GM23338 (cell line): ENCODE data around the gene LAMB3. TPM values are rescaled to one million over a fixed set of nuclear protein-coding genes. Genes with fewer than 3 reads are reported as not detected.
A peak's percentile ranks its signal among the peaks of the same experiment; 100 is the strongest.

Experiments
- ATAC-seq: fragments of 200-7000 bp; cut with Tn5 transposase; 3 replicates; pipeline ENCODE4 v1.9.1; 2020
- DNase-seq: peaks from one replicate; pipeline ENCODE4 v3.0.0-alpha.2; 2015; ENCODE audit warnings: low spot score
- H2AFZ ChIP-seq: fragments of 200-600 bp; sonication (generic); 2 replicates; pipeline ENCODE4 v1.8.0; 2016; ENCODE audit warnings: antibody characterized with exemption, mild to moderate bottlenecking, moderate library complexity
- H3F3A ChIP-seq: fragments of 200-600 bp; sonication (generic); replicated peaks from 2 replicates; pipeline ENCODE4 v1.8.0; 2017; ENCODE audit warnings: antibody characterized with exemption, mixed run types, low read depth
- H3K27ac ChIP-seq: fragments of 200-600 bp; sonication (generic); 2 replicates; pipeline ENCODE4 v1.6.1; 2016; ENCODE audit warnings: low read depth
- H3K27me3 ChIP-seq: fragments of 200-600 bp; sonication (generic); 2 replicates; pipeline ENCODE4 v1.8.0; 2016; ENCODE audit warnings: mild to moderate bottlenecking, mixed run types, moderate library complexity; ENCODE audit not compliant: insufficient read depth
- H3K36me3 ChIP-seq: fragments of 200-600 bp; sonication (generic); 2 replicates; pipeline ENCODE4 v1.8.0; 2016; ENCODE audit warnings: mild to moderate bottlenecking; ENCODE audit not compliant: insufficient read depth
- H3K4me1 ChIP-seq: fragments of 200-600 bp; sonication (generic); 2 replicates; pipeline ENCODE4 v1.8.0; 2016; ENCODE audit warnings: mild to moderate bottlenecking, moderate library complexity; ENCODE audit not compliant: insufficient read depth
- H3K4me2 ChIP-seq: fragments of 200-600 bp; sonication (generic); 2 replicates; pipeline ENCODE4 v1.7.1; 2017; ENCODE audit warnings: mixed run types
- H3K4me3 ChIP-seq: fragments of 200-600 bp; sonication (generic); 2 replicates; pipeline ENCODE4 v1.6.1; 2016; ENCODE audit warnings: mixed run types
- H3K79me2 ChIP-seq: fragments of 200-600 bp; sonication (generic); replicated peaks from 2 replicates; pipeline ENCODE4 v1.8.0; 2017; ENCODE audit warnings: mild to moderate bottlenecking; ENCODE audit not compliant: insufficient read depth
- H3K9me2 ChIP-seq: fragments of 200-600 bp; sonication (generic); 2 replicates; pipeline ENCODE4 v1.8.0; 2017; ENCODE audit not compliant: insufficient read depth
- H4K20me1 ChIP-seq: fragments of 200-600 bp; sonication (generic); replicated peaks from 2 replicates; pipeline ENCODE4 v1.8.0; 2017; ENCODE audit warnings: mild to moderate bottlenecking; ENCODE audit not compliant: insufficient read depth
- H3K27ac Mint-ChIP-seq: 2 replicates; pipeline ENCODE4 v1.8.0; 2020; ENCODE audit warnings: inconsistent platforms, mild to moderate bottlenecking, moderate library complexity, mixed read lengths
- H3K27me3 Mint-ChIP-seq: 3 replicates; pipeline ENCODE4 v1.8.0; 2022; ENCODE audit warnings: low read depth, mild to moderate bottlenecking, moderate library complexity, mixed read lengths, inconsistent platforms; ENCODE audit not compliant: insufficient read depth, poor library complexity
- H3K36me3 Mint-ChIP-seq: 3 replicates; pipeline ENCODE4 v1.8.0; 2021; ENCODE audit warnings: low read depth, mild to moderate bottlenecking, inconsistent platforms, moderate library complexity, mixed read lengths
- H3K4me1 Mint-ChIP-seq: 3 replicates; pipeline ENCODE4 v1.8.0; 2020; ENCODE audit warnings: mild to moderate bottlenecking, inconsistent platforms, mixed read lengths
- H3K4me3 Mint-ChIP-seq: 3 replicates; pipeline ENCODE4 v1.8.0; 2021; ENCODE audit warnings: moderate library complexity, mild to moderate bottlenecking, inconsistent platforms, mixed read lengths
- H3K9me3 Mint-ChIP-seq: 3 replicates; pipeline ENCODE4 v1.8.0; 2020; ENCODE audit warnings: moderate library complexity, mild to moderate bottlenecking, inconsistent platforms, mixed read lengths
- EZH2 ChIP-seq: fragments of 200-600 bp; sonication (generic); IDR thresholded peaks from one replicate; pipeline ENCODE4 v1.8.0; 2017; ENCODE audit warnings: antibody characterized with exemption, mild to moderate bottlenecking, low read depth; ENCODE audit not compliant: unreplicated experiment
- JUNB ChIP-seq: IDR thresholded peaks from one replicate; pipeline ENCODE4 v1.6.1; 2016; ENCODE audit warnings: antibody characterized with exemption; ENCODE audit not compliant: unreplicated experiment
- ZNF114 ChIP-seq: fragments of 250-450 bp; sonication (Bioruptor Pico); IDR thresholded peaks from 2 replicates; pipeline ENCODE4 v1.5.0; 2020; ENCODE audit warnings: mild to moderate bottlenecking, moderate library complexity
- ZNF462 ChIP-seq: fragments of 250-450 bp; sonication (Bioruptor Pico); IDR thresholded peaks from 2 replicates; pipeline ENCODE4 v1.5.0; 2020; ENCODE audit warnings: mild to moderate bottlenecking, moderate library complexity
- polyA plus RNA-seq: library from polyadenylated mRNA; unstranded; fragments of >200 nt; fragmentation: Nextera tagmentation; extraction: Ambion mirVana; gene quantifications from 2 replicates; pipeline ENCODE4 v1.2.1, GENCODE V29; 2016
- total RNA-seq: library from RNA; depleted of rRNA; stranded (reverse); fragments of >200 nt; shearing (Covaris generic); gene quantifications from 2 replicates; pipeline ENCODE4 v1.2.3, GENCODE V29; 2014
- TF ChIP-seq, protein P1 (sequence below), 2 experiments: fragments of 200-600 bp in 1 of 2; sonication (generic) in 1 of 2; conservative IDR thresholded peaks; 2 replicates each; pipeline versions ENCODE4 v1.5.1 to v1.6.1; 2016 to 2017; ENCODE audit warnings: antibody characterized with exemption in 2 of 2, low read depth in 2 of 2, mild to moderate bottlenecking in 2 of 2, moderate library complexity in 1 of 2

Gene LAMB3
- total and polyA plus RNA-seq, 2 experiments from 2014 or later, result 0.05 to 0.52 TPM

- Mint-ChIP-seq H3K27me3 (peaks cover 6% of the 10 kb centered on the region), H3K4me3 (no peak overlapping the region), H3K4me1 (peaks cover 9% of the 10 kb centered on the region; the same call in 2 of the 3 replicates), H3K36me3 (no peaks in the 10 kb centered on the region), H3K9me3 (no peaks in the 10 kb centered on the region; the same call in 2 of the 3 replicates), H3K27ac (no peak overlapping the region)
- Histone ChIP-seq H3K4me3 (no peak overlapping the region), H3K4me2 (no peak overlapping the region), H3K9me2 (no peaks in the 10 kb centered on the region), H4K20me1 (no peaks in the 10 kb centered on the region), H3K79me2 (no peaks in the 10 kb centered on the region), H2AFZ (peak overlapping the region; percentile 32; the same call in 1 of the 2 replicates), H3K4me1 (no peaks in the 10 kb centered on the region), H3K36me3 (no peaks in the 10 kb centered on the region), H3F3A (no peaks in the 10 kb centered on the region), H3K27ac (no peak overlapping the region), H3K27me3 (no peaks in the 10 kb centered on the region)
- no peak for TF ChIP-seq ZNF462 (CRISPR knock-in tag)
- no peak for TF ChIP-seq ZNF114 (CRISPR knock-in tag)
- no peak for TF ChIP-seq EZH2
- DNase-seq (no peak), ATAC-seq (no peak)
These were observed 81.5 kb downstream of the LAMB3 start for GRCh38 chr1:209570743-209571142.

DNA sequence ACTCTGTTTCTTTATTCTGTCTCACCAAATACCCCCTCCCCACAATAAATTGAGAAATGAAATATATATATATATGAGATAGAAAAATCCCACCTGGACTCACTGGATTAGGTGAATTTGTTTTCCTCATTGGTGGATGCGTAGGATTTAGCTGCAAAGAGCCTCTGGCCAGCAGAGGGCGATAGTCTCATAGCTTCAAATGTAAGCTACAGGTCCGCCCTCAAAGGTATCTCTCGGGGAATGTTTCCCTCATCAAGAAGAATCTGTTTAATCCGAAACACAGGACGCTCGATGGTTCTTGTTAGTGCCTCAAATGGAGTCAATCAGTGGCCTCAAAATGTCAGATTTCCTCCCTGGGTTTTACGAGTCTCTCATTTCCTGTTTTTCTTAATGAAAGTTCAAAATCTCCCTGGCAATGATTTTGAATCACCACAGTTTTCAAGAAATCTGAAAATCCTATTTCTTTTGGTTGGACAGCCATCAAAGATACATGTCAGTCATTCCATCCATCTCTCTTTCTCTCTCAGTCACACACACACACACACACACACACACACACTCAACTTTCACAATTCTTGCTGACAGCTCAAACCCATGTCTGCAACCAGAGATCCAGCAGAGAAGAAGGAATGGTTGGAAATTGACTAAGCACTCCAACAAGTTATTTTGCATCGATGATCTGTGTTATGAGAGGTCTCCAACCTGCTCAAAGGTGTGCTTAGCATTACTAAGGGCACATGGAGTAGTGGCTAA is 82.6 kb downstream of the LAMB3 start:
- Histone ChIP-seq H3K27me3 (no peaks in the 10 kb centered on the region), H3K4me2 (no peak overlapping the region), H2AFZ (0 out of 2 replicates have a peak overlapping the region, but pooled peaks have one; percentile 32), H3F3A (no peaks in the 10 kb centered on the region), H3K4me3 (no peak overlapping the region), H3K79me2 (no peaks in the 10 kb centered on the region), H3K9me2 (no peaks in the 10 kb centered on the region), H3K27ac (no peak overlapping the region), H4K20me1 (no peaks in the 10 kb centered on the region), H3K4me1 (no peaks in the 10 kb centered on the region), H3K36me3 (no peaks in the 10 kb centered on the region)
- ATAC-seq, result peak; percentile 55
- no peak for TF ChIP-seq JUNB
- TF ChIP-seq, protein P1, sequence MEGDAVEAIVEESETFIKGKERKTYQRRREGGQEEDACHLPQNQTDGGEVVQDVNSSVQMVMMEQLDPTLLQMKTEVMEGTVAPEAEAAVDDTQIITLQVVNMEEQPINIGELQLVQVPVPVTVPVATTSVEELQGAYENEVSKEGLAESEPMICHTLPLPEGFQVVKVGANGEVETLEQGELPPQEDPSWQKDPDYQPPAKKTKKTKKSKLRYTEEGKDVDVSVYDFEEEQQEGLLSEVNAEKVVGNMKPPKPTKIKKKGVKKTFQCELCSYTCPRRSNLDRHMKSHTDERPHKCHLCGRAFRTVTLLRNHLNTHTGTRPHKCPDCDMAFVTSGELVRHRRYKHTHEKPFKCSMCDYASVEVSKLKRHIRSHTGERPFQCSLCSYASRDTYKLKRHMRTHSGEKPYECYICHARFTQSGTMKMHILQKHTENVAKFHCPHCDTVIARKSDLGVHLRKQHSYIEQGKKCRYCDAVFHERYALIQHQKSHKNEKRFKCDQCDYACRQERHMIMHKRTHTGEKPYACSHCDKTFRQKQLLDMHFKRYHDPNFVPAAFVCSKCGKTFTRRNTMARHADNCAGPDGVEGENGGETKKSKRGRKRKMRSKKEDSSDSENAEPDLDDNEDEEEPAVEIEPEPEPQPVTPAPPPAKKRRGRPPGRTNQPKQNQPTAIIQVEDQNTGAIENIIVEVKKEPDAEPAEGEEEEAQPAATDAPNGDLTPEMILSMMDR (conservative IDR thresholded peaks at IDR 0.05; ENCODE audit: low read depth in 2 of 2), result peak; percentile 91 to 92
- Mint-ChIP-seq H3K27me3 (peaks cover 8% of the 10 kb centered on the region), H3K4me3 (no peak overlapping the region), H3K4me1 (peaks cover 17% of the 10 kb centered on the region), H3K36me3 (no peaks in the 10 kb centered on the region), H3K27ac (no peak overlapping the region), H3K9me3 (no peaks in the 10 kb centered on the region; the same call in 2 of the 3 replicates)
- peak; percentile 98 for DNase-seq
